Skin of body (tissue), 2 donors: Measurements from ENCODE around the gene TAF3. TPM values are rescaled to one million over a fixed set of nuclear protein-coding genes. Genes with fewer than 3 reads are reported as not detected.
"Not testable (repeated sequence)": the region's sequence is repeated elsewhere in the genome, so short reads cannot be mapped to it uniquely, and the experiment has no call there.

Source experiments
- DNase-seq: peaks from one replicate; lab custom pipeline; 2025; lab: John Stamatoyannopoulos, UW
- total RNA-seq: library from RNA; depleted of rRNA; stranded (reverse); fragments of >200 nt; gene quantifications from one replicate; pipeline ENCODE4 v1.2.3, GENCODE V29; 2014

TAF3 gene
- total RNA-seq, 1 donor from 2014 or later = 3.2 TPM

DNA sequence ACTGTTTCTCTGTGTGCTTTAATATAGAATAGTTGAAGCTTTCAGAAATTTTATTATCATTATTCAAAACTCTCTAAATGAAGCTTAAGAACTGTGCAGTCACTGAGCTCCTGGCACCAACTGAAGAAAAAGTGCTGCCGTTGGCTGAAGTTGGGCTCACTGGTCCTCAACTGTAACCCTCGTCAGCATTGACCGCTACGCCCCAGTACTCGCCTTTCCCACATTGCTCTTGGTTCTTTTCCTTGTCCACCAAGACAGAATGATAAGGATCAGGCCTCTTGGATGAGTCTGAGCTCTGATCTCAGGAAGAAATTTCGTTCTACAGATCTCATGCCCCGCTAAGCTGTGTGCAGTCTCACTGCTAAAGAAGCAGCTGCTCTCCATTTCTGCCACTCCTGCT lies 7.9 kb upstream of the TAF3 start:
- no peak for DNase-seq

DNA sequence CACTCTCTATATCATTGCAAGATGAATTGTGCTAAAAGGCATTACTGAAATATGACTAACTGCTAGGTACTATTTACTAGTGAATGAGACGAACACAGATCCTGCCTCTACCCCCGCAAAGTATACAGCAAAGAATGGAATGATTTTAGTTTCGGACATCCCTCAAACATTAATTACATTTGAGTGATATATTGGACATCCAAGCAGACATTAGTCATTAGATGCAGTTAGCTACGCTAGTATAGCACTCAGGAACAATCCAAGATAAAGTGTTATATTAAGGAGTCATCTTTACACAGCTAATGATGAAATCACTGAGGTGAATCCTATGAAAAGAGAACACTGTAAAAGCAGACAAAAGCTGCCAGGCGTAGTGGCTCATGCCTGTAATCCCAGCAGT lies 7.3 kb upstream of the TAF3 start:
- no peak for DNase-seq

- DNase-seq = not testable (repeated sequence)
These were observed 6.6 kb upstream of the TAF3 start for GRCh38 chr10:7811743-7812142.

GRCh38 chr10:7813481-7813880 lies 4.8 kb upstream of the TAF3 start:
- no peak for DNase-seq

DNA sequence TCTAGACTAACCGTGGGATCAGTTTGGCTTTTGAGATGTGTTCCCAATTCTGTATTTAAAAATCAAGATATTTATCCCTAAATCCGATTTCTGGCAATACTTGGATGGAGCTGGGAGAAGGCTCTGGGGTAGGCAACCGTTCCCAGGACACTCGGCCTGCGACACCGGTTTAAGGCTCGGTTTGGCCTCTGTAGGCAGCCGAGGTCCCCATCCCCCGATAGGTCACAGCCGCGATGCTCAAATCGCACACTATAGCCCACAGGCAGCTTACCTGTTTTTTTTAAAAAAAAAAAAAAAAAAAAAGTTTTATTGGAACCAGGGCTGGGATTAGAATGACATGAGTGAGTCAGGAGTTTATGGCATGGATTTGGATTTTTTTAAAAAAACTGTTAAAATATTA lies 729 bp upstream of the TAF3 start:
- DNase-seq = no peak

DNA sequence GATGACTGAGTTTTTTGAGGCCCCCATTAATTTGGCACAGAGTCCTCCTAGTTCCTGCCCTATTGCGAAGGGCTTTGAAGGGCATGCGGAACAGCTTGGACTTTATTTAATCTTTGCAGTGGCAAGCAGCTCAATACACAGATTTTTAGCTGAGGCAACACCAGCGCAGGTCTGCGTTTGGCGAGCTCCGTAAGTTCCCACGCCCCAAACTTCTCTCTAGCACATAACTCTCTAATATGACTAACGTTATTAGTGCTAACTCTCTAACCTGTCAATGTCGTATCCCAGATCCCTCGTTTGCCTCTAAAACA lies 366 bp upstream of the TAF3 start:
- no peak for DNase-seq

DNA sequence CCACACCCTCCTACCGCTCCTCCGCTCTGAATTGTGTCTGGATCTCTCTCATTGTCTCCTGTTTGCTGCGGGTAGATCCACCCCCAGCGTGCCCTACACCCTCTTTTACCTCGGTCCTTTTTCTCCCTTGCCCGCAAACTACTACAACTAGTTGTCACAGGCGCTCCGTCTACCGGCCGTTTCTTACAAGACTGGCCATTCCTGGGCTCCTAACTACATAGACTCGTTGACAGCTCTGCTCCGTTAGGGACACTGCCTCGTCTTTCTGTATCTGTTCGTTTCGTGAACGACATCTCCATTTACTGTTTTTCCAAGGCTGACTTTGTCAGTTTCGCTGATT lies 786 bp downstream of the TAF3 start:
- DNase-seq = no peak

DNA sequence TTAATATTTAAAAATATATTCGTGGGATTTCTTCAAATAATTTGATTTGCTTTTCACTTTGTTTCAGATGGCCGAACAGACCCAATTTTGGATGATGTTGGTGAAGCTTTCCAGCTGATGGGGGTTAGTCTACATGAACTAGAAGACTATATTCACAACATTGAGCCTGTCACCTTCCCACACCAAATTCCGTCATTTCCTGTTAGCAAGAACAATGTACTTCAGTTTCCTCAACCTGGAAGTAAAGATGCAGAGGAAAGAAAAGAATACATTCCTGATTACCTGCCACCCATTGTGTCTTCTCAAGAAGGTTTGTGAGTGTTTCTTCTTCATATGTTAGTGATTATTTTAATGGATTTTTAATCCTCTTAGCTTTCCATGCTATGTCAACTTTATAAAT lies 5.9 kb downstream of the TAF3 start:
- no peak for DNase-seq

GRCh38 chr10:7826971-7827370 lies 8.7 kb downstream of the TAF3 start:
- DNase-seq = no peak

DNA sequence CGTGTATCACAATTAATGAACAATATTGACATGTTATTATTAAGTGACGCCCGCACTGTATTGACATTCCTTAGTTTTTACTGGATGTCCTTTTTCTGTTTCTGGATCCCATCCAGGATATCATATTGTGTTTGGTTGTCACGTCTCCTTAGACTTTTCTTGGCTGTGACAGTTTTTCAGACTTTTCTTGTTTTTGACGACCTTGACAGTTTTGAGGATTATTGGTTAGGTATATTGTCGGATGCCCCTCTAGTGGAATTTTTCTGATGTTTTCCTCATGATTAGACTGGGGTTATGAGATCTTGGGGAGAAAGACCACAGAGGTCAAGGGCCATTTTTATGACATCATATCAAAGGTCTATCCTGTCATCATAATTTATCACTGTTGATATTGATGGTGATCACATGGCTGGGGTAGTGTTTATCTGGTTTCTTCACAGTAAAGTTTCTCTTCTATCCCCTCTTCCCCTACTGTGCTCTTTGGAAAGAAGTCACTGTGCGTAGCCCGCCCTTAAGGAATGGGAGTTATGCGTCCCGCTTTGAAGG lies 11.1 kb downstream of the TAF3 start:
- no peak for DNase-seq

- DNase-seq = no peak
These were observed 13.8 kb downstream of the TAF3 start for GRCh38 chr10:7832060-7832459.

DNA sequence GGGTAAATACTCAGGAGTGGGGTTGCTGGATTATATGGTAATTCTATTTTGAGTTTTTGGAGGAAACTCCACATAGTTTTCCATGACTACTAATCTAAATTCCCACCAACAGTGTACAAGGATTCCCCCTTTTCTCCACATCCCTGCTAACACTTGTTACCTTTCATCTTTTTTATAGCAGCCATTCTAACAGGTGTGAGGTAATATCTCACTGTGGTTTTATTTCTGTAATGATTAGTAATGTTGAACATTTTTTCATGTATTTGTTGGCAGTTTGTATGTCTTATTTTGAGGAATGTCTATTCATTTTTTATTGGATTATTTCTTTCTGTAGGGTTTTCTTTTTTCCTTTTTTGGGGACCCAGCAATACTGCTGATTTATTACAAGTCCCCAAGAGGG lies 14.9 kb downstream of the TAF3 start:
- no peak for DNase-seq

- DNase-seq = no peak
These were observed 16.0 kb downstream of the TAF3 start for GRCh38 chr10:7834262-7834661.

DNA sequence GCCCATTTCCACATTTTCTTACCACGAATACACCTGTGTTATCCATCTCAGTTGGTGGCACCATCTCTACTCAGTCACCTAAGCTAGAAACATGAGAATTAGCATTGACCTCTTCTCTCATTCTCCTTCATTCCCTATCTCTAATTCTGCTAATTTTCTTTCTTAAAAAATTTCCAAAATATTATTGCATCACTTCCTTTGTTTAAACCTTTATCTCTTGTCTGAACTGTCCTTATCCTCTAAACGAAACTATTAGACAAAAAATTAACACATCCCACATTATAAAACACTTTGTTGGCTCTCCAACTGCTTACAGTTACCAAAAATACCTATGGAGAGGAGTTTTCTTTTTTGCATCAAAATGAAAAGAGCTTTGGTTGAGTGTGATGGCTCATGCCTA lies 18.3 kb downstream of the TAF3 start:
- no peak for DNase-seq

GRCh38 chr10:7846591-7846990 lies 28.3 kb downstream of the TAF3 start:
- no peak for DNase-seq

DNA sequence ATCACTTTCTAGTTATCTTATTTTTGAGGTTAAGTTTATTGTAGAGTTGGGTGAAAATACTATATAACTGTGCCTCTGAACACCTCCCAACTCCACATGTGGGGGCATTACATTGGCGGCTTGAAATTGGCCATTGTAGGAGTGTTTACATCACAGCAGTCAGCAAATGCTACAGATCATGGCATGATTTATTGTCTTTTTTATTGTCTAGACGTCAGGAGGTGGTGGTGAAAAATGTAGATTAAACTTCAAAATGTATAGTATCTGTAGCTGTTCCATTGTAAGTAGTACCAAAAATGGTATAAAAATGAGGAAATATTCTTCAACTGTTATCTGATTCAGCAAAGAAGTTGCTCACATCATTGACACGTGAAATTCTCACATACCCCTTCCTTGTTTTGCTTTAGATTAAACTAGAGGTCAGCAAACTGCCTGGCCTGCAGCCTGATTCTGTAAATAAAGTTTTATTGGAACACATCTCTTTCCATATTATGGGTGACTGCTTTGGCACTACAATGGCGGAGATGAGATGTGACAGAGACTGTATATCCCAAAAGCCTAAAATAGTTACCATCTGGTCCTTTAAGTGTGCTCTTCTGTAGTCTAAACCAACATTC lies 35.0 kb downstream of the TAF3 start:
- DNase-seq = no peak

DNA sequence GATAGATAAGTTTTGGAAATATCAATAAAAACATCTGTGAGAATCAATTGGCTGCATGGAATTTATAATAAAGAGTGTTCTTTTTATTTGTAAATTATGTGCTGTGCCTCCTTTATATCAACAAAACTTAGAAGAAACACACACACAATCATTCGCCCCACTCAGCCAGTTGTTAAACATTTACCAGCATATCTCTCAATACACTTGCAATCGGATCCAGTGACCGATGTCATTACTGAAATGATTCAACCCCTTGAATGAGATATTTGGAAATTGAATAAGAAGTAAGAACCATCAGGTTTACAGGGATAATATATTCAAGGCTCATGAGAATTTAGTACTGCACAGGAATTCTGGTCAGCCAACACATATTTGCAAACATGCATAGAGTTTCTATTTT lies 35.6 kb downstream of the TAF3 start:
- no peak for DNase-seq

DNA sequence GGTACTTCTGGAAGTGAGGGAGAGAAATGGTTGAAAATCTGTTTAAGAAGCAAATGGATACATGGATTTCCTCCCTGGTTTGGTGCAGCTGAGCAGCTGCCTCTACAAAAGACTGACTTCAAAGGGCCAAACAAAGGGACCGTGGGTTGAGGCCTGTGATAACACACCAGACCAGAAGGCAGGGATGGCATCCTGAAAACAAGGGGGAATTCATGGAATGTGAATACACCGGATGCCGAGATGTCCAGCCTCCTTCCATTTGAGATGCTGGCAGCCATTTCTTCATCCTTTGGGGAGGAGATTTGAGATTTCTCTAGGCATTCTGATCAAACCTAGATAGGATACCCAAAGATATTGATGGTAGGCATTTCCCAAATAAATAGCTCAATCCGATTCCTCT lies 36.9 kb downstream of the TAF3 start:
- DNase-seq = no peak

DNA sequence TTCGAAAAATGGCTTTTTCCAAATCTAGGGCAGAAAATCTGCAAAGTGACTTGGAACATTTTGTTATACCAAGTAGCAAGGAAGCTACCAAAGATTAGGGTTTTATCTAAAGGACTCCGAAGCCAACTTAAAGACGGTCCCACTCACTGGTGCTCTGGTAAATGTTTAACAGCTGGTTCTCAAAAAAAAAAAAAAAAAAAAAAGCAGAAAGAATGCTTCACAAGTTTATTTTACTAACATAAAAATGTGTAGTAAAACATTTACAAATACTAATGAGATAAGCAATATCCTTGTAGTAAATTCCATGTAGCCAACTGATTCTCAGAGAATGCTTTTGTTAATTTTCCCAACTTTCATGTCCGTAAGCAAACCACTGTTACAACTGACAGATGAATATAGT lies 38.4 kb downstream of the TAF3 start:
- no peak for DNase-seq

DNA sequence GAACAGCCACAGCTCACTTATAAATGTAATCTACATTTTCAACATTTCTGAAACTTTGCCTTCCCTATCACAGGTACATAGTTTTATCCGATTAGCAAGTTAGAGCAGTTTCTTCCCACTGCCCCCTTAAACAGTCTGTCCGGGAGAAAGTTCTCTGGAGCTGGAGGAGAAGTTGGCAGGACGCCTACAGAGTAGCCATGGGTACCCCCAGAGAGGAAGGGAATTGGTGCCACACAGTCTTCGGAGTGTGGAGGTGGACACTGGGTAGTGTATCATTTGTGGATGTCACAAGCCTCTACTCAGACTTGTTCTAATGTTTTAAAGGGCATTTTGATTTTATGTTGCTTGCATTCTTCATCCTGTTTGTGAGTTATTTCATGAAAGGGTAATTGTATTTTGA lies 39.0 kb downstream of the TAF3 start:
- no peak for DNase-seq

DNA sequence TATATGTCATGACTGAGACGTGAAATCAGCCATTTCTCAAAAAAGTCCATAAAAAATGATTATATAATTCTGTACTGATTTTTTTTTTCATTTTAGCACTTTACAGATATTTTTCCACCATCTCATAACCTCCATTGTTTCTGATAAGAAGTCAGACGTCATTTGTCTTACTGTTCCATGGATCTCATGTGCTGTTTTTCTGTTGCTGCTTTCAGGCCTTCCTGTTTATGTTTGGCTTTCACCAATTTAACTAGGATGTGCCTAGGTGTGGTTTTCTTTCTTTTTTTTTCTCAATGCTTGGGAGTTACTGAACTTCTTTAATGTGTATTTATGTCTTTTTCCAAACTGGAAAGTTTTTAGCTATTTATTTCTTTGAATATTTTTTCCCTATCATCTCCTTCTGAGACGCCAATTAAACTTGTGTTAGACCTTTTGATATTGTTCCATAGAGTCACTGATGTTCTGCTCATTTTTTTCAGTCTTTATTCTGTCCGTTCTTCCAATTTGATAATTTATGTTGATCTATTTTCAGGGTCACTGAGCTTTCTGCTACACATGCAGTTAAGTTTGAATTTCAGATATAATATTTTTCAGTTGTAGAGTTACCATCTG lies 43.3 kb downstream of the TAF3 start:
- no peak for DNase-seq

DNA sequence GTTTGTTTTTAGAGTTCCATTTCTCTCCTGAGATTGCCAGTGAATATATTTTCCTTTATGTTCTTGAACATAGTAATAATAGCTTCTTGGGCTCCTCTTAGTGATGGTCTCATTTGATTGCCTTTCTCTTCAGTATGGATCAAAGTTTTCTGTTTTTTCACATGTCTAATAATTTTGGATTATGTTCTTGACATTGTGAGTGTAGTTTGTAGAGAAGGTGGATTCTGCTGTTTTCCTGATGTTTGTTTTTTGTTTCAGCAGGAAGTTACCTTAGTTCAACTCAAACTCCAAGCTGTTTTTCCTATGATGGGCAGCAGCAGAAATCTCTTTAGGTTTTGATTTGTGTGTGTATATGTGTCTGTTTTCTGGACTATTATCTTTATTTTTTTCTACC lies 43.8 kb downstream of the TAF3 start:
- no peak for DNase-seq

GRCh38 chr10:7866176-7866575 lies 47.9 kb downstream of the TAF3 start:
- DNase-seq = no peak

- DNase-seq = peak; percentile 20
These were observed 53.7 kb downstream of the TAF3 start for GRCh38 chr10:7872041-7872442.
